ENCODE data around the gene BTBD16.

BTBD16 gene

GRCh38 chr10:122292376-122292775, 21.3 kb downstream of the BTBD16 start:
- FAIRE-seq = no peak
- DNase-seq (ENCODE audit: insufficient read length, low spot score) = no peak

GRCh38 chr10:122293156-122293960, 22.3 kb downstream of the BTBD16 start:
- DNase-seq (ENCODE audit: insufficient read length, low spot score) (no peak), FAIRE-seq (no peak)

GRCh38 chr10:122293961-122294380, 22.9 kb downstream of the BTBD16 start:
- FAIRE-seq = no peak
- no peak for DNase-seq (ENCODE audit: insufficient read length, low spot score)

DNA sequence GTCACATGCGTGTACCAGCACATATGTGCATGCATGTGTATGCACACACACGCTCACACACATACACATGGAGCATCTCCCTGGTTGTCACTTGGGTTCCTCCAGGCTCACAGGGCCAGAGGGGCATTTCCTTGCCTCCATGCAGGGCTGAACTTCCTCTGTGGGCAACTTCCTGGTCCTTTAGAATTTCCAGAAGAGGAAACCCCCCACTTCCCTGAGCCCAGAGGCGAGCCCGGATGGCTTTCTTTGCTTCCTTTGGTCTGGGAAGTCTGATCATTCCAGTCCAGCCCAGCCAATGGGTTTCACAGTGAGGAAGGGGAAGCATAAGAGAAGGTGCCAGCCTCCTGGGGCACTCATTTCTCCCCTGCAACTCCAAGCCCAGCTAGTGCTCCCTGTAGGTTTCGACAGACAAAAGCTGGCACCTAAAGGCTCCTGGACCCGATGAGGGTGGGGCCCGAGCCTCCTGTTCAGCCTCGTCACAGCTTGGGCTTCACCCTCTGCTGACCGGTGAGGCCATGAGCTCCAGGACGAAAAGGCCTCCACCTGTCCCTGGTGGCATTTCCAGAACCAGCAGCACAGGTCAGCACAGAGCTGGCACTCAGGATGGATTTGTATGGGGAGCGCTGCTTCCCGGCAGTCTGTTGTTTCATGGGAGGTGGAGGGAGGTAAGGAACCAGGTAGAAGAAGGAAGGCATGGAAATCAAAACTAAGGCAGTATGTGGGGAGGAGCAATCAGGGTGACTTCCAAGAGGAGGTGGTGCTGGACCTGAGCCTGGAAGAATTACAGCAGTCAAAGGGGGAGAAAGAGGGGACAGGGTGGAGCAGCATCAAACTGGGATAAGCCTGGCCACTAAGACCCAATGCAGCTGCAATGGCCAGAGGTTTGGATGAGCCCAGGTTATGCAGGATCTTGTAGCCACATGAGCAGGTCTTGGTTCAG, 23.7 kb downstream of the BTBD16 start:
- DNase-seq (ENCODE audit: insufficient read length, low spot score) (no peak), FAIRE-seq (no peak)

DNA sequence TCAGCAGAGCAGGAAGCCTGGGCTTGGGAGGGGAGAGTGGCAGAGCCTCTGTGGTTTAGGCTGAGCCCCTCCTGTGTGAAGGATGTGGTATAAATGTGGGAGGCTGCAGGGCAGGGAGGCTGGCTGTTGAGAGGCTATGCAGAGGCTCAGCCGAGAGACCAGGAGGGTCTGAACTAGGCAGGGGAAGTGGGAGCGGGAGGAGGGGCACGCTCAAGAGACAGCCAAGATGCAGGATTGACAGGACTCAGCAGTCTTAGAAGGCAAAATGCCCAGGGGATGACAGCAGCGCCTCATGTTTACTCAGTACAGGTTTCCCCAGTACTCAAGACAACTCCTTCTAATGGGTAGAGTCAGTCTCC, 24.3 kb downstream of the BTBD16 start:
- DNase-seq (ENCODE audit: insufficient read length, low spot score) (no peak), FAIRE-seq (no peak)

DNA sequence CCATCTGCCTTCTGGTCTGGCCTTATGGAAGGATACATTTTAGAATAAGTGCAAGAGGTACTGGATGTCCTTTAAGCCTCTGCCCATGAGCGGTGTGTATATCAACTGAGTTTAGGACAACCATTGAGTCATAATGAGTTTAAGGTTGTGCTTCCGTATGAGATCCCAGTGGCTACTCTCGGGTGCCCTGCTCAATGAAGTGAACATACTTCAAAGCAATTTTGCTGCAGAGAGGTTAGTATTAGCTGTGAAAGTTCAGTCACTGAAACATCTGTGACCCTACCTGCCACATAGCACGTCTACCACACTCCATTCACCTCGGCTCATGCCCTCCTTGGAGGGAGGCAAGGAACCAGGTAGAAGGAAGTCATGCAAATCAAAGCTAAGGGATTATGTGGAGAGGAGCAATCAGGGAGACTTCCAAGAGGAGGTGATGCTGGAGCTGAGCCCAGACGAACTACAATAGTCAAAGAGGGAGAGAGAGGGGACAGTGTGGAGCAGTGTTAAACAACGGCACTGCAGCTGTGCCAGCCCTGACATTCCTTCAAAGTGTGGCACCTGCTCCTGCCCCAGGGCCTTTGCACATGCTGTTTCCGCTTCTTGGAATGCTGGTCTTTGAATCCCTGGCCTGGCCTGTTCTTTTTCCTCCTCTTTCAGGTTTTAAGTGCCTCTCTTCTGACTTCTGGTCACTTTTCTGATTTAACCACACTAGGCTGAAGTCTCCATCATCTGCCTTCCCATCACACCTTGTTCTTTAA, 25.4 kb downstream of the BTBD16 start:
- FAIRE-seq = no peak
- no peak for DNase-seq (ENCODE audit: insufficient read length, low spot score)

DNA sequence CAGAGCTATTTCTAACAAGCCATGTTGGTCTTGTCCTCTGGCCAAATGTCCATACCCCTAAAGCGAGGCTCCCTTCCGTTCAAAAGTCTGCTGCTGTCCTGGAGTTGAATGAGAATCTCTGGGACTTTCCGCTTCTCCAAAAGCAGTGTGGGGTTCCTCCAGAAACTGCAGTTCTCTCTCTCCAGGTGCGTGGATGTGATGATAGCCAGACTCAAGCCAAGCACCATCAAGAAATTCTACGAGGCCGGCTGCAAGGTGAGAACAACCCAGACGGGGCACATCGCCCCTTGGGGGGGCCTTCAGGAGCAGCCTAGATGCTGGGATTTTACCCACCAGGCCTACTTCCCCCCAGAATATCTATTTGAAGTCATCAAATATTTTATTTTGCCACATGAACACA, 26.5 kb downstream of the BTBD16 start:
- DNase-seq (ENCODE audit: insufficient read length, low spot score) (no peak), FAIRE-seq (no peak)

DNA sequence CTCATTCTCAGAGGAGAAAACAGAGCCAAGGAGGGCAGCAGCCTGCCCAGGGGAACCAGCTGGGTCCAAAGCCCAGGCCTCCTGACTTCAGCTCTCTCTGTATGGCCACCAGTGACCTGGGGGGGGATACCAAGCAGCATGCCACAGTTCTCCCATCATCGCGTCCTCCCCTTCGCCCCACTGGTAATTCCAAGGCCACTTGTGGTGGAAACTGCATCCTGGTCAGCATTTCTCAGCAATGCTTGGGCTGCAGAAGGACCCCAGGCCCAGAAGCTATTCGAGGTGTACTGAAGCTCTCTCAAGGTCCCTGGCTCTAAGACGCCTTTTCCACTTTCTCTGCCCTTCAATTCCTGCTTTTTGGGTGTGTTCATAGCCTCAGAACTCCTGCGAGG, 27.1 kb downstream of the BTBD16 start:
- DNase-seq (ENCODE audit: insufficient read length, low spot score) (no peak), FAIRE-seq (no peak)

DNA sequence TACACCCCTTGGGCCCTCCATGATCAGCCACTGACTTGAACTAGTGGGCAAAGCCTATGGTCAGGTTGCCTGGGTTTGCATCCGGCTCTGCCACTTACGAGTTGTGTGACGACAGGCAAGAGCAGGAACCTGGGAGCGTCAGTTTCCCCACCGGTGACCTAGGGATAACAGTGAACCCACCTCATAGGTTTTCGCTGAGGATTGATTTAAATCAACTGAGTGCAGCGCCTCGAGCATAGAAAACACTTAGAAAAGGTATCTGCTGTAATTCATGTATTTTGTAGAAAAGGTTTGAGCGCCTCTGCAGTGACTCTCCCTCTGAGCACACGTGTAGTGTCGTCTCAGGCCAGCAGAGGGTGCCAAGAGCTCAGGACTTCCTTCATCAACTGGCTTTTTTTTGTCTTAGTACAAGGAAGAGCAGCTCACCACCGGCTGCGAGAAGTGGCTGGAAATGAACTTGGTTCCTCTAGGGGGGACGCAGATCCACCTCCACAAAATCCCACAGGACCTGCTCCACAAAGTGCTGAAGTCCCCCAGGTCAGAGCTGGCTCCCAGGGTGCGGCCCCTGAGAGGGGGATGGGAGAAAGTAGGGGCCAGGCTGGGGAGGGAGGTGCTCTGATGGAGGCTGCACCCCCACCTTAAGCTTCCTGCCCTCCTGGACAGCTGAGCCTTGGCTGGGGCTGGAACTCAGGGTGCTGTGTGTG, 27.7 kb downstream of the BTBD16 start:
- peak; percentile 72 for DNase-seq (ENCODE audit: insufficient read length, low spot score)
- FAIRE-seq = no peak

GRCh38 chr10:122299423-122300075, 28.5 kb downstream of the BTBD16 start:
- DNase-seq (ENCODE audit: insufficient read length, low spot score) (no peak), FAIRE-seq (no peak)

DNA sequence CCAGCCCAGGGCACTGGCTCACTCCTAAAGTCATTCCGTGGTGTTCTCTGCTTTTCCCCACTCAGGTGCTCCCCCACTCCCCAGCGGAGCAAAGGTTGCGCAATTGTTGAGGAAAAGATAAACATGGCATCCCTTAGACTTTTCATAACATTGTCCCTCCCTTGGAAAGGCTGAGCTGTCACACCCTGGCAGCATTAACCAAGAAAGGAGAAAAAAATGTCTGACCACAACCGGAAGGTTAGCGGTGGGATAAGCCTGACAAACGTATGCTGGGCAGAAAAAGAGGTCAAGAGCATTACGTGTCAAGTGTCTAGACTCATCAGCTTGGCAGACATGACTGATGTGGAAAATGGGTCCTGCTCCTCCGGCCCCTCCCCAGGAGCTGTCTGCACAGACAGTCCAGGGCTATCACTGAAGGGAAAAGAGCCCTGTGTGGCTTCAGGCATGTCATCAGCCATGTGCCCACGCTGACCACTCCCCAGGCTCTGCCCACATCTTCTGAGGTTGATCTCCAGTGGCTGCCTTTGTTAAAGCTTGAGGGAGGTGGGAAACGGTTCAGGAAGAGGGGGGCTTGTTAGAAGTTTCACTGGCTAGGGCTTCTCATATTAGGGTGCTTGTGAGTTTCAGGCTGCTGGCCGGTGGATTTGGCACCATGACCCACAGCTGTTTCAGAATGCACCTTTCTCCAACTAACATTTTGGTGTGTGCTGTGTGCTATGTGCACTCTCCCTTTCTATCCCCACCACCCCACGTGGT, 30.1 kb downstream of the BTBD16 start:
- no peak for FAIRE-seq
- DNase-seq (ENCODE audit: insufficient read length, low spot score) = no peak

DNA sequence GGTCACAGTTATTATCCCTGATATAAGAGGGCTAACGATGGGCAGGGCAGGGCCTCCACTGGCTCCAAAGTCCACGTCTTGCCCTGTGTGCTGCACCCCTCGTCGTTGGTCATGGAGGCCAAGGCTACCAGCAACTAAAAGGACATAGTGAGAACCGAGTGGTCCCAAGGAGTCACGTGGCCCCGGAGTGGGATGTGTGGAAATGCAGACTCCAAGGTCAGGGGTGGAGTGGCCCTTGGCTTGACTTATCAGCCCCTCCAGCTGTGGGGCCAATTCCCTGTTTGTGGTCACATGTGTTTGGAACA, 30.7 kb downstream of the BTBD16 start:
- DNase-seq (ENCODE audit: insufficient read length, low spot score) = no peak
- no peak for FAIRE-seq

DNA sequence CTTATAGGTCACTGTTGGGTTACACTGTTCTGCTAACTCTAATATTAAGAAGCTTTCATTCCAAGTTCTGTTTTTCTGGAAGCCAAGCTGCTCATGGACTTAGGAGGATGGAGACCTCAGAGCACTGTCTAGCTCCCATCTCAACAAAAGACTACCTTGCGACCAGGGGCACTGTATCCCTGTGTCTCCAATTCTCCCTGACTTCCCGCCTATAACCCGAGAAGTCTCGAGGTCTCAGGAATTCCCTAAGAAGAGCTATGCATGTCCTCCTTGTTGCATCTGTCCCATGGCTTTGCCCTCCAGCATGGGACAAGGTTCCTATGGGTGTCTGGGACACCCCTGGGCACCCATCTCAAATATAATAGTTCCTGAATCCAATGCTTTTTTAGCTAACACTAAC, 31.2 kb downstream of the BTBD16 start:
- DNase-seq (ENCODE audit: insufficient read length, low spot score) (no peak), FAIRE-seq (no peak)

DNA sequence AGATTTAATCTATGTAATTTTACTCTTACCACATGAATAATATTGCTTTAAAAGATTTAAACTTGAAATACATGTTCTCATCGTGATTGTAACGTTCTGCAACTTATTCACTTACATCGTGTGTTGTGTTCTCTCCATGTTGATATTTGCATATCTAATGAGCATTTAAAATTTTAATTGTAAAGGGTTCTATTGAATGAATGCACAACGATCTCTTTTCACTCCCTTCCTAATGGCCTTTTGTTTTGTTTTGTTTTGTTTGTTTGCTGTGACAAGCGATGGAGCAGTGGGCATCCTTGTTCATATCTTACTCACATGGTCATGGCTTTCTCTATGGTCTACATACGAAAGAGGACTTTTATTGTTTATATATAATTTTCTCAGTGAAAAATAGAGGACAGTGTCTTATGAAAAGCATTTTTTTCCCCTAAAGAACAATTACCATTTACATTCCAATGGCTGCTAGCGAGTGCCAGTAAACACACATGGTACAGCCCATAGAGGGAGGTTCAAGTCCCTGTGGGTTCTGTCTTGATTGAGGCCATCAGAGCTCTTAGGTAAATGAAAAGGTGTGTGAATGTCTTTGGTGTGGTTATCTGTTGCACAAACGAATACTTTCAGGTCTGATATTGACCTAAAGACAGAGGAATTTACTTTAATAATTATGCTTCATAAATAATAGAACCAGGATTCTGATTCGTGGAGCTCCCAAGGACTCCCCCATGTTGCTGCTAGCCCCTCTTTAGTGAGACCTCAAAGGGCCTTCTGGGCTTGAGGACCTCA, 32.4 kb downstream of the BTBD16 start:
- no peak for FAIRE-seq
- no peak for DNase-seq (ENCODE audit: insufficient read length, low spot score)

GRCh38 chr10:122304054-122304579, 33.0 kb downstream of the BTBD16 start:
- FAIRE-seq (no peak), DNase-seq (ENCODE audit: insufficient read length, low spot score) (no peak)

- DNase-seq (ENCODE audit: insufficient read length, low spot score) = no peak
- FAIRE-seq = no peak
Observed at GRCh38 chr10:122306282-122306681, 35.2 kb downstream of the BTBD16 start.

GRCh38 chr10:122306744-122307143, 35.6 kb downstream of the BTBD16 start:
- FAIRE-seq (no peak), DNase-seq (ENCODE audit: insufficient read length, low spot score) (no peak)

- DNase-seq (ENCODE audit: insufficient read length, low spot score) (peak; percentile 47), FAIRE-seq (no peak)
Observed at GRCh38 chr10:122307669-122308416, 36.7 kb downstream of the BTBD16 start.

All from HTR-8/SVneo (cell line).